RCC 7860 (cell line): ENCODE data around the gene SLC46A2.

Experiments
- DNase-seq: peaks from one replicate; pipeline ENCODE4 v3.0.0-alpha.2; 2015; ENCODE audit warnings: low spot score
- FAIRE-seq: peaks from 2 replicates; lab custom pipeline; 2012; peaks lifted over from hg19 to GRCh38; lab: Jason Lieb, UNC

SLC46A2 gene

DNA sequence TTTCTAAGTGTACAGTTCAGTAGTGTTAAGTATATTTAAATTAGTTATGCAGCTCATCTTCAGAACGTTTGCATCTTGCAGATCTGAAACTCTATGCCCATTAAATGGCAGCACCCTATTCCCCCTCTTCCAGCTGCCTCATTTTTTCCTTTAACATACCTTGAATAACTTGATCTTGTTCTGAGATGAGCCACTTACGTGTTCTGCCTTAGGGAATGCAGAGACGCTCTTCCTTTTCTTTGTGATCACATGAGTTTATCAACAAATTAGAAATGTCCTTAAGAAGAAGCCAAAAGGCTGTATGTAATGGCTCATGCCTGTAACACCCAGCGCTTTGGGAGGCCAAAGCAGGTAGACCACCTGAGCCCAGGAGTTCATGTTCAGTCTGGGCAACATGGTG, 57.6 kb downstream of the SLC46A2 start:
- FAIRE-seq = no peak

DNA sequence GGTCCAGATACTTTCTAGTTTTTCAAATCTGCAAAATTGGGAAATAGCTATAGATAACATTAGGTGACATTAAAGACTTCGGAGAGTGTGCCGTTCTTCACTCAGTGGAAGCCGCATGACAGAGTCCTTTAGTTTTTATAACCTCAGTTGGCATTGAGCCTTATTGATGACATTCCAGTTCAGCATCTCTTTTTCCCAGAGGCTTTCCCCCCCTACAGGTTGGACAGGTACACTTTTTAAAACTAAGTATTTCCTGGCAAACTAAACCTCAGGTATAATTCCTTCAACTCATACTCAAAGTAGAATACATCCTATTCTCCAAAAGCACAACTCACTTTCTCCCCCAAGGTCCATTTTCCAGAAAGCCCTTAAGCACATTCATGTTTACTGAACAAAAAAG, 58.7 kb downstream of the SLC46A2 start:
- FAIRE-seq = no peak
- no peak for DNase-seq

More for the DNA sequence above, 57.6 kb downstream of the SLC46A2 start:
- DNase-seq = no peak

DNA sequence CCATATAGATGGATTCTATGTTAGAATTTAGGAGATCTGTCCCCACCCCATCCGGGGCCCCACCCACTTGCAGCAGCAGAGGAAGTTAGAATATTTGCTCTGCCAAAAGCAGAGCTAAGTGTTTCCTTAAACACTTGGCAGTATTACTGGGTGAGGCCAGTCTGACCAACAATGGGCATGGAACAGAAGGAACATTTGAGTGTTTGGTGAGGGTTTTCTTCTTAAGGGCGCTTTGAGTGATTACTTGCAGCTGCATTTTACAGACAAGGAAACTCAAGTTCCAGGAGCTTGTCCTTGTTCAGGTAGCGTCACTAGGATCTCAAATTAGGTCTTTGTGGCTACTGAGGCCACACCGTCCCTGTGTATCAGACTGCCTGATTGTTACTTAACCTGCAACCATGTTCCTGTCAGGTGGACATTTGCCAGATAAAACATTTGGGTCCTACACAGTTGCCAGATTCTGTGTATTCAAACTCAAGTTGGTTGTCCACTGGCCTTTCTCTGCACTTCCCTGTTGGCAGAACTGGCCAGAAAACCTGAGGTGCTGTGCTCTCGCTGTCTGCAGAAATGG, 59.3 kb downstream of the SLC46A2 start:
- FAIRE-seq = no peak
- DNase-seq = no peak
